NCI-H2029 (cell line): ENCODE measurements around the gene CDYL.
A peak's percentile ranks its signal among the peaks of the same experiment; 100 is the strongest.

Experiments
- DNase-seq: peaks from one replicate; lab custom pipeline; 2025; lab: John Stamatoyannopoulos, UW

Gene CDYL

GRCh38 chr6:4776131-4776492, at the start of gene CDYL:
CDYL (plus strand) TSS chr6:4776404; CDS start chr6:4776784, 380 bp downstream.
- peak; percentile 92 for DNase-seq

GRCh38 chr6:4726645-4727044, 49.6 kb upstream of the CDYL start:
- DNase-seq: no peak

GRCh38 chr6:4727217-4727616, 49.0 kb upstream of the CDYL start:
- DNase-seq: no peak

- peak; percentile 72 for DNase-seq
Measured at GRCh38 chr6:4727671-4728435, 48.4 kb upstream of the CDYL start.

DNA sequence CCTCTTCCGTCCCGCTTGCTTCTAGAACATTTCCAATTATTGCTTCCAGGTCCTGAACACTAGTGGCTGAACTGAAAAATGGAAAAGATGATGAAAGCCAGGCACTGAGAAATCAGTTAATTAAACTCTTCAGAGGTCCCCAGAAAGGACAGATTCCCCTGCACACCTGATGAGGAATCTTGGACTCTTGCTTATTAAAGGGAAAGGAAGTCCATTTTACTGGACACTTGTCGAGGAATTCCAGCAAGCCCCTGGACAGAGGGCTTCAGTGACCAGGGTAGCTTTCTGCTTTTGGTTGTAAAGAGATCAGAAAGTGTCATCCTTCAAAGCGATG, 47.8 kb upstream of the CDYL start:
- no peak for DNase-seq

DNA sequence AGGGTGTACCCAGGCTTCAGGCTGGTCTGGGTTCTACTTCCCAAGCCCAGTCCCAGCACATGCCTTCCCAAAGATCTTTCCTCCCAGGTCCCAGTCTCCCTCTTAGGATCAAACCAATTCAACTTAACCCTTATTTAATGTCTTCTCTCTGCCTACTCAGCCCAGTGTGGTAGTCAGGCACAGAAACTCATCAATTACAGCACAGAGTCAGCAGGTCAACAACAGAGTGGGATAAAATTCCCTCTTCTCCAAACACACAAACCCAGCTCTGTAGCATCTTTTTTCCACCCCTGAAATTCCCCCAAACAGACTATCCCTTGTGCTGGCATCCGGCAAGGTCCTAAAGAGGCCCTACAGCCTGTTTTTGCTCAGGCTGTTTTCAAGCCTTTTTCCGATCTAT, 47.3 kb upstream of the CDYL start:
- DNase-seq: no peak

DNA sequence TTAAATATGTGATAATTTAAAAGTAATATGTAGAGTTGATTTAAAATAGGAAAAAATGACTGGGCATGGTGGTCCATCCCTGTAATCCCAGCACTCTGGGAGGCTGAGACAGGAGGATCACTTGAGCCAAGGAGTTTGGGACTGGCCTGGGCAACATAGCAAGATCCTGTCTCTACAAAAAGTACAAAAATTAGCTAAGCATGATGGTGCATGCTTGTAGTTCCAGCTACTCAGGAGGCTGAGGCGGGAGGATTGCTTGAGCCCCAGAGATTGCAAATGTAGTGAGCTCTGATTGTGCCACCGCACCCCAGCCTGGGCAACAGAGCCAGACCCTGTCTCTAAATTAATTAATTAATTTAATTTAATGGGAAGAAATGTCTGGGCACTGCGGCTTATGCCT, 44.2 kb upstream of the CDYL start:
- no peak for DNase-seq

DNA sequence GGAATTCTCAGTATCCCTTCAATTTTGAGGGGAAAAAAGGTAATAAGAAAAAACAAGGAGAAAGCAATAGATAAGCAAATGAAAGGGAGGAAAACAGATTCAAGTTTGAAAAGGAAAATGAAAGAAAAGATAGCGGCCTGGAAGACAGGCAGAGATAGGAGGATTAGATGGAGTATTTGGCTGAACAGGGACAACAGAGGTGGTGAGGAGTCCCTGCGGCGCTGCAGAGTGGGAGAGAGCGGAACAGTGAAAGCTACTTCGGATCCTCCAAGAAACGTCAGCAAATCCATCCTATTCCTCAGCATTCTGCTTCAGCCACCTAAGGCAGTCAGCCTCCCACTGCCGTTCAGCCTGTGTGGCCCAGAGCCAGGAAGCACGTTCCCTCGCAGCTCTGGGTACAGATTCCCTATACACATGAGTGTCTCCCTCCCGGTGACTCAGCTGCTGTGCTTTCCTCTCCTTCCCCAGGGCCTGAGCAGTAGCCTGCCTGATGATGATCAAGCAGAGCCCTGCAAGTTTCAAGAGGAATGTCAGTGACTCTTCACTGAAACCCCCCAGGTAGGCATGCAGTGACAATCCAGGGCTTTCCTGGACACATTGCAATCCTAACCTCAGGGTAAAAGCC, 43.4 kb upstream of the CDYL start:
- peak; percentile 54 for DNase-seq

- DNase-seq: no peak
Measured at GRCh38 chr6:4736371-4736873, 39.8 kb upstream of the CDYL start.

- DNase-seq: no peak
Measured at GRCh38 chr6:4740032-4740431, 36.2 kb upstream of the CDYL start.

DNA sequence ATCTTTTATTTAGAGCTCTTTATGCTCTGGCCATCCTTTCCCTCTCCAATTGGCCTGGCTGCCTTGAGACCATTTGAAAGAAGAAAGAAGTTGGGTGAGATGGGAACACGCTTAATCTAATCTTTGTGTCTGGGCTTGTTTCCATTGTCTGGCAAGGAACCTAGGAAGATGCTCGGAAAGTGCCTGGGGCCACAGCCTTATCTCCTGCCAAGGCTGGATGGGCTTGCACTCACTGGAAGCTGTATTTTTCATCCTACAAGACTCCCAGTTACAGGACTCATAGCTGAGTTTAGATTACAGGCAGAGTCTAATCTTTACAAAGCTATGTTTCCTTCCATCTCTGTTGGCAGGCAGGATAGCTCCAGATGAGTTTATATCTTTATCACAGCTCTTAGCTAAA, 33.1 kb upstream of the CDYL start:
- no peak for DNase-seq

DNA sequence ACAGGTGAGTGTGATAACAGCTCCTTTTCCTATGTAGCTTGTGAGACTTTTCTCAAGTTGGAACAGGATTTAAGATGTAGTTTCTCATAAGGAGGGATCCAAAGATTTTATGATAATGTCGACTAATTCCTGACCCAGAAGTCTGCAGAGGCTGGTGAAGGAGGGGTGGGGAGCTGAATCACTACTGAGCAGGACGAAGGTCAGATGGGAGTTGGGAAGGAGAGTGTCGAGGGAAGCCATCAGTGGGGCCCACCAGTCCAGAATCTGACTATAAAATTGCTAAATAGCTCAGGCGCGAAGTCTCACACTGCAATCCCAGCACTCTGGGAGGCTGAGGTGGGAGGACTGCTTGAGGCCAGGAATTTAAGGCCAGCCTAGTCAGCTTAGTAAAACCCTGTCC, 32.3 kb upstream of the CDYL start:
- DNase-seq: no peak

DNA sequence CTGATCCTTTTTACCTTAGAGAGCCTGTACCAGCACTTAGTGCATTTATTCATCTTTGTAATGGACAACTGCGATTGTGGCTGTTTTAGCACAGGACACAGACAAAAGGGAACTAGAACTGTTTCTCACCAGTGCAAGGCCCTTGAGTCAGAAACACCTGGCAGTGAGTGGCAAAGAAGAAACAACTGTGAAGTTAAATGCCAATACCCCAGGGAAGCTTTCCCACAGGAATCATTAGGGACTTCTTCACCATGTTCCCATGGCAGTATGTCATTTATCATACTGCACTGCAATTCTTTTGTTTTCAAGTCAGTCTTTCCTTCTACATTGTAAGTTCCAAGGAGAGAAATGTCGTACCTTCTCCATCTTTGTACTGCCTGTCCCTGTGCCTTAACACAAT, 28.6 kb upstream of the CDYL start:
- no peak for DNase-seq

DNA sequence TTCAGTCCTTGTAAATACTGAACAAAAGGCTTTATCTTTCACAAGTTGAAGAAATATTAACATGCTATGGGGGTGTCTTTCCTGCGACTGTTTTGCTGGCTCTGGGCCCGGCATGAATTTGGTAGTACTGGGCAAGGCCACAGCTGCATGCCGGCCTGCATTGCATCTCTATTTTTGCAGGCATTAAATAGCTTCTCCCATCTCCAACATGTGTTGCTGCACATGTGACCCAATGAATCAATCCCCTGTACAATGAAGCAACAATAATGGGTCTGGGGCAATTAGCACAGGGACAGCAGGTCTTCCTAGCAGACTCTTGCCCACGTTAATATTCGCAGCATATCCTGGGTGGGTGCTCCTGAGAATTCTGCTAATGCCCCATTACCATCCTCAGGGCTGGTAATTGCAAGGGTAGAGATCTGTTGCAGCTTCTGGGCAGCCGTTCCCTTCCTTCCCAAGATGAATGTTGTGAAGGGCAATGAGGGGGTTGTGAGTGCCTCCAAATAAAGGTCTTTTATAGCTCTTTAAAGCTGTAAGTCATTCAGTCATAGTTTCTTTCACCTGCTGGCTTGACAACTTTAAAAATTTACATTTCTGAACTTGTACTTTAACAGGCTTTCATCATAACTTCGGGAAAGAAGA, 24.3 kb upstream of the CDYL start:
- DNase-seq: no peak

- no peak for DNase-seq
Measured at GRCh38 chr6:4756247-4756646, 20.0 kb upstream of the CDYL start.

GRCh38 chr6:4759997-4760396, 16.2 kb upstream of the CDYL start:
- no peak for DNase-seq

DNA sequence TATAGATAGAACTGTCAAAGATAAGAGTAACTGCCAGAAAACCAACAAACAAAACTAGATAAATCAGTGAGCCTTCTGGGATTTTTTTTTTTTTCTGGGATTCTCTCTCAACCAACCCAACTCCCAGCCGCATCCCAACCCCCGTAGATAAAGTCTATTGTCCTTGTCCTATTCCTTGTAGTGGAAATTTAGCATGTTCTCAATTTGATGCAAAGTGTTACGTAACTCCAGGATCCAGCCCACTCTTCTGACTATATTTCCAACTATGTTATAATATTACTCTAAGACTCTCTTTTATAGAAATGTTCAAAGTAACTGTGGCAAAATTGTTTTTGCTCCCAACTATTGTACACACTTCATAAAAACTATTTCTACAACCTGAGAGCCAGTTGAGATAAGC, 15.4 kb upstream of the CDYL start:
- DNase-seq: no peak

- no peak for DNase-seq
Measured at GRCh38 chr6:4762294-4762693, 13.9 kb upstream of the CDYL start.

GRCh38 chr6:4763921-4764320, 12.3 kb upstream of the CDYL start:
- no peak for DNase-seq

DNA sequence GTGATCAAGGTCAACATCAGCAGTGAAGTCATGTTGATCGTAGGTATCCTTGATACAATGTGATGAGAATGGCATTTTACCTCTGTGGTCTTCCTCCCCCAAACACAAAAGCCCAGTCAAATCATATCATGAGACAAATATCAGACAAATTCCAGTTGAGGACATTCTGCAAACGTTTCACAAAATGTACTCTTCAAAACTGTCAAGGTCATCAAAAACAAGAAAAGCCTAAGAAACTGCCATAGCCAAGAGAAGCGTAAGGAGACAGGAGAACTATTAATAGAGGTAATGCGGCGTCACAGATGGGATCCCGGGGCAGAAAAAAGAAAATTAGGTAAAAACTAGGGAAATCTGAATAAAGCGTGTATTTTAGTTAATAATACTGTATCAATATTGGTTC, 7.4 kb upstream of the CDYL start:
- no peak for DNase-seq

DNA sequence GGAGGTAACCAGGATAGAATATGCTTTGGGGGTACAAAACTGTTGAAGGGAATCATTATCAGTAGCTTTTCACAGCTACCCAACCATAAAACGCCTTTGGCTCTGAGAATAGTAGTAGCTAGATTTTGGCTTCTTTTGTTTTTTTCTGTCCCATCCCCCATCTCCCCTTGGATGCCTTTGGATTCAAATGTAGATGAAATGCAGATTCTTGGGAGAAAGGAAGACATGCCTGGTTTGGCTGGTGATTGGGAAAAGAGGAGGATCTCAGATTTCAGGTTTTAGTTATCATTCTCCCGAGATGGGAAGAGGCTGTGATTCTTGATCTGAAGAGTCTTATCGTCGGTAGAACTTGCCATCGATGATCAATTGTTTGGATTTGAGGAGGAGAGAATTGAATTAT, 3.5 kb upstream of the CDYL start:
- no peak for DNase-seq

GRCh38 chr6:4773181-4773580, 3.0 kb upstream of the CDYL start:
- no peak for DNase-seq

DNA sequence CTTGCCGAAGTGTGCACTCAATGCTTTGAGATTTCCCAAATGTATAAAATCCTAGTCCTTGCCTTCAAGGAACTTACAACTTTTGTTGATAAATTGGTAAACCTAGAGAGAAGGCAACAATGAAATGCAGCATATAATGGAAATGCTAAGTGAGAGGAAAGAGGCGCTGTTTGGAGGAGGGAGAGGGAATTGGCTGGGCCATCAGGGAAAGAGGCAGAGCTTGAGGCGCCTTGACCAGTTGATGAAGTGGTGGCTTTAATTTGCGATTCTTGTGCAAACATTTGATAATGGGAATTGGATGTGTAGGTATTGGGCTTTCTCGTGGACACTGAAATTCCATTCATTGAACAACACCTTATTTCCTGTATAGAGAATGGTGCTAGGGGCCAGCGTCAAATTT, 1.9 kb upstream of the CDYL start:
- no peak for DNase-seq
